HepG2 (cell line): Measurements from ENCODE around the gene HKDC1. TPM values are rescaled to one million over a fixed set of nuclear protein-coding genes. Genes with fewer than 3 reads are reported as not detected.
A peak's percentile ranks its signal among the peaks of the same experiment; 100 is the strongest.

ENCODE experiments used
- ADNP ChIP-seq: sonication (generic); formaldehyde crosslinking; IDR thresholded peaks from 2 replicates; pipeline ENCODE4 v1.4.0; 2020; ENCODE audit warnings: missing genetic modification reagents
- ATF7 ChIP-seq, 2 experiments: fragments of 450-650 bp in 1 of 2; sonication (generic) in 1 of 2; formaldehyde crosslinking in 1 of 2; IDR thresholded peaks; 2 replicates each; pipeline versions ENCODE4 v1.4.0 to v1.6.1; 2016 to 2020; ENCODE audit warnings: antibody characterized with exemption in 1 of 2, mild to moderate bottlenecking in 1 of 2, missing genetic modification reagents in 1 of 2
- CHD4 ChIP-seq: fragments of 200-600 bp; sonication (generic); IDR thresholded peaks from 2 replicates; pipeline ENCODE4 v1.7.0; 2017; ENCODE audit warnings: mild to moderate bottlenecking, low read length, borderline replicate concordance
- EEA1 ChIP-seq: sonication (generic); formaldehyde crosslinking; IDR thresholded peaks from 2 replicates; pipeline ENCODE4 v1.5.1; 2020; ENCODE audit warnings: mild to moderate bottlenecking, missing genetic modification reagents, borderline replicate concordance
- FIP1L1 ChIP-seq: fragments of 200-400 bp; formaldehyde crosslinking; IDR thresholded peaks from 2 replicates; pipeline ENCODE4 v1.6.1; 2018; ENCODE audit warnings: low read depth, mild to moderate bottlenecking, low read length, moderate library complexity, borderline replicate concordance; ENCODE audit not compliant: insufficient read depth
- HOXA9 ChIP-seq: sonication (generic); formaldehyde crosslinking; IDR thresholded peaks from 2 replicates; pipeline ENCODE4 v1.8.1; 2022; ENCODE audit warnings: missing genetic modification reagents, mild to moderate bottlenecking, moderate library complexity, borderline replicate concordance
- MBD4 ChIP-seq: IDR thresholded peaks from 2 replicates; pipeline ENCODE4 v1.6.1; 2012; ENCODE audit warnings: low read length, inconsistent platforms, borderline replicate concordance
- PCBP2 ChIP-seq: fragments of 200-400 bp; formaldehyde crosslinking; optimal IDR thresholded peaks from 2 replicates; pipeline ENCODE3; 2018; ENCODE audit warnings: low read length, low read depth; ENCODE audit not compliant: poor library complexity, severe bottlenecking
- PTBP1 ChIP-seq: fragments of 200-400 bp; formaldehyde crosslinking; IDR thresholded peaks from 2 replicates; pipeline ENCODE4 v1.6.1; 2018; ENCODE audit warnings: low read length, low read depth; ENCODE audit not compliant: poor library complexity, severe bottlenecking
- REPIN1 ChIP-seq: sonication (generic); formaldehyde crosslinking; IDR thresholded peaks from 2 replicates; pipeline ENCODE4 v1.8.0; 2022; ENCODE audit warnings: missing genetic modification reagents, low read depth, mild to moderate bottlenecking, borderline replicate concordance
- TCF7 ChIP-seq: sonication (generic); IDR thresholded peaks from 2 replicates; pipeline ENCODE4 v1.6.1; 2016; ENCODE audit warnings: antibody characterized with exemption, low read depth
- ZBTB21 ChIP-seq: sonication (generic); formaldehyde crosslinking; IDR thresholded peaks from 2 replicates; pipeline ENCODE4 v1.4.0; 2020; ENCODE audit warnings: missing genetic modification reagents
- ZBTB7A ChIP-seq: sonication (generic); formaldehyde crosslinking; IDR thresholded peaks from 2 replicates; pipeline ENCODE4 v1.8.0; 2022; ENCODE audit warnings: mild to moderate bottlenecking, missing genetic modification reagents
- ZC3H4 ChIP-seq: sonication (generic); formaldehyde crosslinking; IDR thresholded peaks from 2 replicates; pipeline ENCODE4 v1.4.0; 2020; ENCODE audit warnings: missing genetic modification reagents, borderline replicate concordance
- ZEB1 ChIP-seq: IDR thresholded peaks from 2 replicates; pipeline ENCODE4 v1.6.1; 2012; ENCODE audit warnings: mild to moderate bottlenecking, low read depth, inconsistent platforms; ENCODE audit not compliant: insufficient replicate concordance
- ZFP37 ChIP-seq: sonication (generic); formaldehyde crosslinking; IDR thresholded peaks from 2 replicates; pipeline ENCODE4 v1.4.0; 2020; ENCODE audit warnings: missing genetic modification reagents, borderline replicate concordance
- ZMYM3 ChIP-seq: sonication (generic); formaldehyde crosslinking; IDR thresholded peaks from 2 replicates; pipeline ENCODE4 v1.5.1; 2020; ENCODE audit warnings: mild to moderate bottlenecking, missing genetic modification reagents
- ZNF607 ChIP-seq: sonication (generic); formaldehyde crosslinking; IDR thresholded peaks from 2 replicates; pipeline ENCODE4 v1.5.1; 2020; ENCODE audit warnings: missing genetic modification reagents, mild to moderate bottlenecking, borderline replicate concordance
- polyA plus RNA-seq, 8 experiments: library from polyadenylated mRNA; depleted of rRNA in 3 of 8; stranded (reverse) in 7 of 8; unstranded in 1 of 8; fragments of >200 nt; fragmentation: Illumina TruSeq in 4 of 8; extraction: Trizol in 4 of 8; gene quantifications; 2 replicates each; pipeline versions ENCODE4 v1.2.1 to v1.2.3, GENCODE V29; 2011 to 2016; ENCODE audit warnings: low read depth in 4 of 8, missing spikeins in 1 of 8, mixed read lengths in 1 of 8; ENCODE audit not compliant: insufficient read depth in 1 of 8
- total RNA-seq, 5 experiments: library from RNA; depleted of rRNA; stranded (reverse); fragments of >200 nt; fragmentation: Illumina TruSeq; extraction: Trizol; gene quantifications; 2 replicates each; pipeline ENCODE4 v1.2.3, GENCODE V29; 2016; ENCODE audit warnings: low read depth in 1 of 5
- TF ChIP-seq, protein P1 (sequence below): sonication (generic); formaldehyde crosslinking; IDR thresholded peaks from 2 replicates; pipeline ENCODE4 v1.5.1; 2020; ENCODE audit warnings: mild to moderate bottlenecking, moderate library complexity, missing genetic modification reagents
- TF ChIP-seq, protein P2 (sequence below): sonication (generic); formaldehyde crosslinking; IDR thresholded peaks from 2 replicates; pipeline ENCODE4 v1.8.0; 2022; ENCODE audit warnings: missing genetic modification reagents, mild to moderate bottlenecking, borderline replicate concordance
- TF ChIP-seq, protein P3 (sequence below): sonication (generic); formaldehyde crosslinking; IDR thresholded peaks from 2 replicates; pipeline ENCODE4 v1.4.0; 2020; ENCODE audit warnings: missing genetic modification reagents, borderline replicate concordance
- TF ChIP-seq, protein P4 (sequence below): sonication (generic); formaldehyde crosslinking; IDR thresholded peaks from 2 replicates; pipeline ENCODE4 v1.4.0; 2020; ENCODE audit warnings: missing genetic modification reagents, mild to moderate bottlenecking, borderline replicate concordance

The HKDC1 gene
- total and polyA plus RNA-seq, 2 of the 13 experiments (the other 11 are each of a cell fraction or from before 2014, with no cell fraction given): 8.1 to 12.4 TPM

DNA sequence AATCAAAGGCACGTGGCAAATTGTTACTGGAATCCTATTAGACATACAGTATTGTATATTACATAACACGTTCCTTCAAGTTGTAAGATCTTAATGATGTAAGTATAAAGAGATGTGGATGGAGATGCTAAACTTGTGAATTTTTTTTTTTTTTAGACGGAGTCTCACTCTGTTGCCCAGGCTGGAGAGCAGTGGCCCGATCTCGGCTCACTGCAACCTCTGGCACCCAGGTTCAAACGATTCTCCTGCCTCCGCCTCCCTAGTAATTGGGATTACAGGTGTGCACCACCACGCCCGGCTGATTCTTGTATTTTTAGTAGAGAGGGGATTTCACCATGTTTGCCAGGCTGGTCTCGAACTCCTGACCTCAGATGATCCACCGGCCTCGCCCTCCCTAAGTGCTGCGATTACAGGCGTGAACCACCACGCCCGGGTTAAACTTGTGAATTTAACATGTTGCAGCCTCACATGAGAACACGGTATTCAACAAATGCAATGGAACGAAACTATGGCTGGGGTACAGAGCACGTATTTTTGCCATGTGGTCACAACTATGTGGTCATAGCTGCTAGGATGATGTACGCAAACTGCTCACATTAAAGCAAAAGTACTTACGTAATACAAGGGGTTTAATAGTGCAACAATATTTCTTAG lies 40.9 kb upstream of the HKDC1 start (continued):
- TF ChIP-seq, protein P1, sequence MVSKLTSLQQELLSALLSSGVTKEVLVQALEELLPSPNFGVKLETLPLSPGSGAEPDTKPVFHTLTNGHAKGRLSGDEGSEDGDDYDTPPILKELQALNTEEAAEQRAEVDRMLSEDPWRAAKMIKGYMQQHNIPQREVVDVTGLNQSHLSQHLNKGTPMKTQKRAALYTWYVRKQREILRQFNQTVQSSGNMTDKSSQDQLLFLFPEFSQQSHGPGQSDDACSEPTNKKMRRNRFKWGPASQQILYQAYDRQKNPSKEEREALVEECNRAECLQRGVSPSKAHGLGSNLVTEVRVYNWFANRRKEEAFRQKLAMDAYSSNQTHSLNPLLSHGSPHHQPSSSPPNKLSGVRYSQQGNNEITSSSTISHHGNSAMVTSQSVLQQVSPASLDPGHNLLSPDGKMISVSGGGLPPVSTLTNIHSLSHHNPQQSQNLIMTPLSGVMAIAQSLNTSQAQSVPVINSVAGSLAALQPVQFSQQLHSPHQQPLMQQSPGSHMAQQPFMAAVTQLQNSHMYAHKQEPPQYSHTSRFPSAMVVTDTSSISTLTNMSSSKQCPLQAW (CRISPR knock-in tag): peak; percentile 17
- TF ChIP-seq, protein P2, sequence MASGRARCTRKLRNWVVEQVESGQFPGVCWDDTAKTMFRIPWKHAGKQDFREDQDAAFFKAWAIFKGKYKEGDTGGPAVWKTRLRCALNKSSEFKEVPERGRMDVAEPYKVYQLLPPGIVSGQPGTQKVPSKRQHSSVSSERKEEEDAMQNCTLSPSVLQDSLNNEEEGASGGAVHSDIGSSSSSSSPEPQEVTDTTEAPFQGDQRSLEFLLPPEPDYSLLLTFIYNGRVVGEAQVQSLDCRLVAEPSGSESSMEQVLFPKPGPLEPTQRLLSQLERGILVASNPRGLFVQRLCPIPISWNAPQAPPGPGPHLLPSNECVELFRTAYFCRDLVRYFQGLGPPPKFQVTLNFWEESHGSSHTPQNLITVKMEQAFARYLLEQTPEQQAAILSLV: 0 out of 2 replicates have a peak, but pooled peaks have one; percentile 14
- TF ChIP-seq ADNP: 0 out of 2 replicates have a peak, but pooled peaks have one; percentile 60
- peak; percentile 95 for TF ChIP-seq ZBTB21 (CRISPR knock-in tag)
- peak; percentile 73; the same call in 1 of the 2 replicates for TF ChIP-seq ZNF607
- no peak for TF ChIP-seq REPIN1
- 0 out of 2 replicates have a peak, but pooled peaks have one; percentile 58 for TF ChIP-seq HOXA9 (CRISPR knock-in tag)
- TF ChIP-seq ZC3H4: peak; percentile 97
- TF ChIP-seq EEA1 (CRISPR knock-in tag): no peak
- no peak for TF ChIP-seq PTBP1
- TF ChIP-seq, protein P3, sequence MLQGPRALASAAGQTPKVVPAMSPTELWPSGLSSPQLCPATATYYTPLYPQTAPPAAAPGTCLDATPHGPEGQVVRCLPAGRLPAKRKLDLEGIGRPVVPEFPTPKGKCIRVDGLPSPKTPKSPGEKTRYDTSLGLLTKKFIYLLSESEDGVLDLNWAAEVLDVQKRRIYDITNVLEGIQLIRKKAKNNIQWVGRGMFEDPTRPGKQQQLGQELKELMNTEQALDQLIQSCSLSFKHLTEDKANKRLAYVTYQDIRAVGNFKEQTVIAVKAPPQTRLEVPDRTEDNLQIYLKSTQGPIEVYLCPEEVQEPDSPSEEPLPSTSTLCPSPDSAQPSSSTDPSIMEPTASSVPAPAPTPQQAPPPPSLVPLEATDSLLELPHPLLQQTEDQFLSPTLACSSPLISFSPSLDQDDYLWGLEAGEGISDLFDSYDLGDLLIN: no peak
- TF ChIP-seq ZEB1: peak; percentile 13
- TF ChIP-seq, protein P4, sequence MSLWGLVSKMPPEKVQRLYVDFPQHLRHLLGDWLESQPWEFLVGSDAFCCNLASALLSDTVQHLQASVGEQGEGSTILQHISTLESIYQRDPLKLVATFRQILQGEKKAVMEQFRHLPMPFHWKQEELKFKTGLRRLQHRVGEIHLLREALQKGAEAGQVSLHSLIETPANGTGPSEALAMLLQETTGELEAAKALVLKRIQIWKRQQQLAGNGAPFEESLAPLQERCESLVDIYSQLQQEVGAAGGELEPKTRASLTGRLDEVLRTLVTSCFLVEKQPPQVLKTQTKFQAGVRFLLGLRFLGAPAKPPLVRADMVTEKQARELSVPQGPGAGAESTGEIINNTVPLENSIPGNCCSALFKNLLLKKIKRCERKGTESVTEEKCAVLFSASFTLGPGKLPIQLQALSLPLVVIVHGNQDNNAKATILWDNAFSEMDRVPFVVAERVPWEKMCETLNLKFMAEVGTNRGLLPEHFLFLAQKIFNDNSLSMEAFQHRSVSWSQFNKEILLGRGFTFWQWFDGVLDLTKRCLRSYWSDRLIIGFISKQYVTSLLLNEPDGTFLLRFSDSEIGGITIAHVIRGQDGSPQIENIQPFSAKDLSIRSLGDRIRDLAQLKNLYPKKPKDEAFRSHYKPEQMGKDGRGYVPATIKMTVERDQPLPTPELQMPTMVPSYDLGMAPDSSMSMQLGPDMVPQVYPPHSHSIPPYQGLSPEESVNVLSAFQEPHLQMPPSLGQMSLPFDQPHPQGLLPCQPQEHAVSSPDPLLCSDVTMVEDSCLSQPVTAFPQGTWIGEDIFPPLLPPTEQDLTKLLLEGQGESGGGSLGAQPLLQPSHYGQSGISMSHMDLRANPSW (CRISPR knock-in tag): no peak
- peak; percentile 51; the same call in 1 of the 2 replicates for TF ChIP-seq ATF7 (IDR thresholded peaks at IDR 0.05)
- TF ChIP-seq ATF7 (CRISPR knock-in tag; IDR thresholded peaks at IDR 0.05): no peak
- TF ChIP-seq TCF7: no peak
- TF ChIP-seq CHD4: peak; percentile 75; the same call in 1 of the 2 replicates
- TF ChIP-seq ZMYM3 (CRISPR knock-in tag): peak; percentile 61
- TF ChIP-seq ZFP37 (CRISPR knock-in tag): 0 out of 2 replicates have a peak, but pooled peaks have one; percentile 51
- peak; percentile 68; the same call in 1 of the 2 replicates for TF ChIP-seq MBD4
- TF ChIP-seq ZBTB7A: 0 out of 2 replicates have a peak, but pooled peaks have one; percentile 31
- TF ChIP-seq PCBP2: no peak
- no peak for TF ChIP-seq FIP1L1
